HEK293 (cell line): ENCODE data around the gene WBP4.

Experiments used
- CTCF ChIA-PET: fragments of 350-600 bp; formaldehyde crosslinking; extraction: SDS; loops from one replicate; lab custom pipeline; 2021; ENCODE audit warnings: antibody characterized with exemption; lab: Yijun Ruan, JAX
- POLR2A ChIA-PET: fragments of 300-600 bp; formaldehyde crosslinking; extraction: SDS; loops from one replicate; lab custom pipeline; 2020; ENCODE audit warnings: antibody characterized with exemption, inconsistent platforms; lab: Yijun Ruan, JAX
- H3K27ac ChIP-seq: fragments of 200-500 bp; sonication (Bioruptor generic); 2 replicates; pipeline ENCODE4 v1.5.1; 2014; ENCODE audit warnings: low read depth, low read length, control low read depth, inconsistent platforms; ENCODE audit errors: extremely low read depth
- H3K36me3 ChIP-seq, 2 experiments: fragments of 200-500 bp in 1 of 2; sonication (Bioruptor generic) in 1 of 2; 1 replicate in 1 of 2; 2 replicates in 1 of 2; pipeline ENCODE4 v1.5.1; 2014 to 2017; ENCODE audit warnings: inconsistent platforms in 2 of 2, low read length in 2 of 2; ENCODE audit not compliant: control insufficient read depth in 2 of 2, insufficient read depth in 1 of 2
- H3K4me1 ChIP-seq: fragments of 200-500 bp; sonication (Bioruptor generic); 2 replicates; pipeline ENCODE4 v1.5.1; 2014; ENCODE audit warnings: mild to moderate bottlenecking, low read length, inconsistent platforms; ENCODE audit not compliant: control insufficient read depth, insufficient read depth
- H3K4me3 ChIP-seq: 2 replicates; pipeline ENCODE4 v1.5.1; 2011; ENCODE audit warnings: low read depth, mild to moderate bottlenecking, control low read depth, low read length, moderate library complexity
- H3K9me3 ChIP-seq: fragments of 200-500 bp; sonication (Bioruptor generic); 2 replicates; pipeline ENCODE4 v1.5.1; 2014; ENCODE audit warnings: low read depth, low read length, inconsistent platforms; ENCODE audit not compliant: control insufficient read depth, insufficient read depth
- GLIS1 ChIP-seq: fragments of 450-650 bp; formaldehyde crosslinking; IDR thresholded peaks from 2 replicates; pipeline ENCODE4 v1.5.1; 2016; ENCODE audit warnings: missing biosample characterization, missing genetic modification characterization
- PATZ1 ChIP-seq: fragments of 450-650 bp; formaldehyde crosslinking; IDR thresholded peaks from 2 replicates; pipeline ENCODE4 v1.5.1; 2016; ENCODE audit warnings: missing biosample characterization, missing genetic modification characterization
- PRDM2 ChIP-seq: fragments of 450-650 bp; formaldehyde crosslinking; IDR thresholded peaks from 2 replicates; pipeline ENCODE4 v1.5.1; 2016; ENCODE audit warnings: missing biosample characterization, missing genetic modification characterization, borderline replicate concordance
- RBAK ChIP-seq: fragments of 450-650 bp; formaldehyde crosslinking; IDR thresholded peaks from 2 replicates; pipeline ENCODE4 v1.5.1; 2016; ENCODE audit warnings: missing biosample characterization, missing genetic modification characterization
- TCF7L2 ChIP-seq: IDR thresholded peaks from 2 replicates; pipeline ENCODE4 v1.6.1; 2011; ENCODE audit warnings: low read depth, mild to moderate bottlenecking, inconsistent platforms, low read length, moderate library complexity, borderline replicate concordance
- TRIM28 ChIP-seq: IDR thresholded peaks from 2 replicates; pipeline ENCODE4 v1.6.1; 2011; ENCODE audit warnings: low read length, control low read depth, borderline replicate concordance
- YY2 ChIP-seq: fragments of 450-650 bp; formaldehyde crosslinking; IDR thresholded peaks from 2 replicates; pipeline ENCODE4 v1.5.1; 2016; ENCODE audit warnings: missing biosample characterization, missing genetic modification characterization
- ZBTB1 ChIP-seq: fragments of 450-650 bp; formaldehyde crosslinking; IDR thresholded peaks from 2 replicates; pipeline ENCODE4 v1.5.1; 2016; ENCODE audit warnings: missing biosample characterization, missing genetic modification characterization
- ZIC2 ChIP-seq: fragments of 450-650 bp; formaldehyde crosslinking; IDR thresholded peaks from 2 replicates; pipeline ENCODE4 v1.5.1; 2016; ENCODE audit warnings: missing biosample characterization, missing genetic modification characterization
- ZNF10 ChIP-seq: fragments of 450-650 bp; formaldehyde crosslinking; IDR thresholded peaks from 2 replicates; pipeline ENCODE4 v1.5.1; 2017; ENCODE audit warnings: missing biosample characterization, missing genetic modification characterization
- ZNF26 ChIP-seq: fragments of 450-650 bp; formaldehyde crosslinking; IDR thresholded peaks from 2 replicates; pipeline ENCODE4 v1.5.1; 2016; ENCODE audit warnings: missing biosample characterization, missing genetic modification characterization
- ZNF274 ChIP-seq, 2 experiments: fragments of 200-500 bp in 1 of 2; fragments of 450-650 bp in 1 of 2; sonication (Bioruptor generic) in 1 of 2; formaldehyde crosslinking in 1 of 2; IDR thresholded peaks; 2 replicates each; pipeline versions ENCODE4 v1.5.1 to v1.6.1; 2014 to 2016; ENCODE audit warnings: borderline replicate concordance in 1 of 2, inconsistent platforms in 1 of 2, low read length in 1 of 2, missing biosample characterization in 1 of 2, missing genetic modification characterization in 1 of 2
- ZNF280C ChIP-seq: fragments of 450-650 bp; formaldehyde crosslinking; IDR thresholded peaks from 2 replicates; pipeline ENCODE4 v1.5.1; 2016; ENCODE audit warnings: missing biosample characterization, missing genetic modification characterization
- ZNF311 ChIP-seq: fragments of 450-650 bp; formaldehyde crosslinking; IDR thresholded peaks from 2 replicates; pipeline ENCODE4 v1.5.1; 2017; ENCODE audit warnings: missing biosample characterization, missing genetic modification characterization, borderline replicate concordance
- ZNF433 ChIP-seq: fragments of 450-650 bp; formaldehyde crosslinking; IDR thresholded peaks from 2 replicates; pipeline ENCODE4 v1.5.1; 2016; ENCODE audit warnings: missing biosample characterization, missing genetic modification characterization, low read depth
- ZNF514 ChIP-seq: fragments of 450-650 bp; formaldehyde crosslinking; IDR thresholded peaks from 2 replicates; pipeline ENCODE4 v1.5.1; 2016; ENCODE audit warnings: missing biosample characterization, missing genetic modification characterization
- ZNF529 ChIP-seq: fragments of 450-650 bp; formaldehyde crosslinking; IDR thresholded peaks from 2 replicates; pipeline ENCODE4 v1.5.1; 2017; ENCODE audit warnings: missing genetic modification characterization, missing biosample characterization; ENCODE audit not compliant: insufficient replicate concordance
- ZNF624 ChIP-seq: fragments of 450-650 bp; formaldehyde crosslinking; IDR thresholded peaks from 2 replicates; pipeline ENCODE4 v1.5.1; 2017; ENCODE audit warnings: missing biosample characterization, missing genetic modification characterization
- ZNF639 ChIP-seq: fragments of 450-650 bp; formaldehyde crosslinking; IDR thresholded peaks from 2 replicates; pipeline ENCODE4 v1.5.1; 2016; ENCODE audit warnings: missing biosample characterization, missing genetic modification characterization
- ZNF785 ChIP-seq: fragments of 450-650 bp; formaldehyde crosslinking; IDR thresholded peaks from 2 replicates; pipeline ENCODE4 v1.5.1; 2016; ENCODE audit warnings: missing biosample characterization, missing genetic modification characterization
- ZNF791 ChIP-seq: fragments of 450-650 bp; formaldehyde crosslinking; IDR thresholded peaks from 2 replicates; pipeline ENCODE4 v1.5.1; 2016; ENCODE audit warnings: missing biosample characterization, missing genetic modification characterization
- ZSCAN4 ChIP-seq: fragments of 450-650 bp; formaldehyde crosslinking; IDR thresholded peaks from 2 replicates; pipeline ENCODE4 v1.5.1; 2017; ENCODE audit warnings: missing biosample characterization, missing genetic modification characterization

Gene WBP4

GRCh38 chr13:41060082-41060723 is 1.1 kb upstream of the WBP4 start:
- H3K9me3 ChIP-seq = no peaks in the 10 kb centered on the region
- H3K4me1 ChIP-seq = peaks cover 10% of the 10 kb centered on the region
- peak overlapping the region; percentile 94 for H3K4me3 ChIP-seq
- peak overlapping the region; percentile 97 for H3K27ac ChIP-seq
- peaks cover 1 to 11% of the 10 kb centered on the region in 2 experiments; a peak in 2 of 3 replicates for H3K36me3 ChIP-seq
- POLR2A ChIA-PET = interaction anchor here (0.9 to 2.1 kb wide), 5 partner anchors 42 to 270 kb away, joined by 3 to 13 read pairs (median 5); partner anchors contain the start of gene ELF1
- CTCF ChIA-PET = interaction anchor here (0.6 to 1.5 kb wide), 5 partner anchors 14 to 1016 kb away, joined by 3 to 7 read pairs (median 4); no protein-coding TSS in a partner anchor
- TF ChIP-seq PATZ1 (tag by site-specific recombination) (peak; percentile 99), ZNF311 (no peak), TRIM28 (no peak), RBAK (no peak), ZSCAN4 (tag by site-specific recombination) (no peak), ZNF624 (tag by site-specific recombination) (no peak), GLIS1 (tag by site-specific recombination) (peak; percentile 79), ZNF785 (tag by site-specific recombination) (no peak; the same call in 1 of the 2 replicates), PRDM2 (tag by site-specific recombination) (no peak), ZNF639 (no peak; the same call in 1 of the 2 replicates), ZNF10 (no peak), ZNF433 (tag by site-specific recombination) (no peak), ZNF274 (IDR thresholded peaks at IDR 0.05; ENCODE audit: low read length) (no peak), ZNF274 (tag by site-specific recombination; IDR thresholded peaks at IDR 0.05; ENCODE audit: borderline replicate concordance) (no peak), TCF7L2 (no peak), ZNF514 (no peak), ZNF26 (no peak), ZNF280C (no peak), ZIC2 (peak; percentile 90), ZBTB1 (tag by site-specific recombination) (0 out of 2 replicates have a peak, but pooled peaks have one; percentile 6), YY2 (no peak), ZNF529 (tag by site-specific recombination) (no peak), ZNF791 (no peak)
